Calu3 (cell line): ENCODE measurements around the gene ACSL5. TPM values are rescaled to one million over a fixed set of nuclear protein-coding genes. Genes with fewer than 3 reads are reported as not detected.

Experiments
- BruUV-seq: library from RNA; stranded (reverse); fragments of 400-500 nt; replicated peaks from 2 replicates; lab custom pipeline; 2021; lab: Mats Ljungman, UMichigan
- CTCF ChIA-PET: fragments of 300-600 bp; sonication (Branson Sonifier 250); formaldehyde crosslinking; loops from one replicate; lab custom pipeline; 2022; ENCODE audit warnings: antibody characterized with exemption; lab: Charles Lee
- DNase-seq: peaks from one replicate; pipeline ENCODE4 v3.0.0; 2022
- H3K27ac Mint-ChIP-seq: one replicate; pipeline ENCODE4 v1.8.0; 2022; ENCODE audit warnings: mixed read lengths; ENCODE audit not compliant: unreplicated experiment
- H3K27me3 Mint-ChIP-seq: one replicate; pipeline ENCODE4 v1.8.0; 2022; ENCODE audit warnings: mixed read lengths; ENCODE audit not compliant: unreplicated experiment
- H3K36me3 Mint-ChIP-seq: one replicate; pipeline ENCODE4 v1.8.0; 2022; ENCODE audit warnings: mild to moderate bottlenecking, moderate library complexity, mixed read lengths; ENCODE audit not compliant: insufficient read depth, unreplicated experiment
- H3K4me1 Mint-ChIP-seq: one replicate; pipeline ENCODE4 v1.8.0; 2022; ENCODE audit warnings: mild to moderate bottlenecking, low read depth, mixed read lengths; ENCODE audit not compliant: unreplicated experiment
- H3K4me3 Mint-ChIP-seq: one replicate; pipeline ENCODE4 v1.8.0; 2022; ENCODE audit warnings: mild to moderate bottlenecking, low read depth, moderate library complexity, mixed read lengths; ENCODE audit not compliant: unreplicated experiment
- H3K9me3 Mint-ChIP-seq: one replicate; pipeline ENCODE4 v1.8.0; 2022; ENCODE audit warnings: low read depth, mixed read lengths; ENCODE audit not compliant: unreplicated experiment
- intact Hi-C: fragments of 100-400 bp; cut with micrococcal nuclease; formaldehyde crosslinking; loops from one replicate; pipeline ENCODE4 v1.10.0; 2022; ENCODE audit not compliant: unreplicated experiment
- total RNA-seq: library from RNA; stranded (reverse); gene quantifications from 2 replicates; pipeline ENCODE4 v1.2.3, GENCODE V29; 2022
- TF ChIP-seq, protein P1 (sequence below): fragments of 200-600 bp; IDR thresholded peaks from one replicate; pipeline ENCODE4 v1.8.0; 2022; ENCODE audit warnings: antibody characterized with exemption; ENCODE audit not compliant: unreplicated experiment

ACSL5 gene
- total RNA-seq, 1 experiment from 2014 or later = 35.3 TPM

DNA sequence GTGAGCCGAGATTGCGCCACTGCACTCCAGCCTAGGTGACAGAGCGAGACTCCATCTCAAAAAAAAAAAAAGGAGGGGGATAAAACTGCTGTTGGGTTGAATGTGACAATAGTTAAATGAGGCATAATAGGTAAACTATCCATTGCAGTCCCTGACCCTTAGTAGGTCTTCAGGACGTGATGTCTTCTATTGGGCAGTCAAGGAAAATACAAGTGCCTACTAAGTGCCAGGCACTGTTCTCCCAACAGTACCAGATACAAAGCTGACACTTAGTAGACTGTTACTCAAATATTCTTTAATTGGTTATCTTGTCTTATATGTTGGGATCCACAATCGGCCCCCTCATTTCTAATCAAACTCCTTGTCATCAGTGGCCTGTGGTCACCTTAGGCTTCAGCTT lies 27.1 kb upstream of the ACSL5 start:
- TF ChIP-seq, protein P1, sequence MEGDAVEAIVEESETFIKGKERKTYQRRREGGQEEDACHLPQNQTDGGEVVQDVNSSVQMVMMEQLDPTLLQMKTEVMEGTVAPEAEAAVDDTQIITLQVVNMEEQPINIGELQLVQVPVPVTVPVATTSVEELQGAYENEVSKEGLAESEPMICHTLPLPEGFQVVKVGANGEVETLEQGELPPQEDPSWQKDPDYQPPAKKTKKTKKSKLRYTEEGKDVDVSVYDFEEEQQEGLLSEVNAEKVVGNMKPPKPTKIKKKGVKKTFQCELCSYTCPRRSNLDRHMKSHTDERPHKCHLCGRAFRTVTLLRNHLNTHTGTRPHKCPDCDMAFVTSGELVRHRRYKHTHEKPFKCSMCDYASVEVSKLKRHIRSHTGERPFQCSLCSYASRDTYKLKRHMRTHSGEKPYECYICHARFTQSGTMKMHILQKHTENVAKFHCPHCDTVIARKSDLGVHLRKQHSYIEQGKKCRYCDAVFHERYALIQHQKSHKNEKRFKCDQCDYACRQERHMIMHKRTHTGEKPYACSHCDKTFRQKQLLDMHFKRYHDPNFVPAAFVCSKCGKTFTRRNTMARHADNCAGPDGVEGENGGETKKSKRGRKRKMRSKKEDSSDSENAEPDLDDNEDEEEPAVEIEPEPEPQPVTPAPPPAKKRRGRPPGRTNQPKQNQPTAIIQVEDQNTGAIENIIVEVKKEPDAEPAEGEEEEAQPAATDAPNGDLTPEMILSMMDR = no peak
- Mint-ChIP-seq H3K27me3 (no peaks in the 10 kb centered on the region), H3K9me3 (no peaks in the 10 kb centered on the region), H3K4me3 (no peak overlapping the region), H3K27ac (no peak overlapping the region), H3K36me3 (no peaks in the 10 kb centered on the region), H3K4me1 (no peaks in the 10 kb centered on the region)
- no TSS peak for BruUV-seq
- no peak for DNase-seq
- CTCF ChIA-PET = no interaction called here
- intact Hi-C loops = no loop called here

DNA sequence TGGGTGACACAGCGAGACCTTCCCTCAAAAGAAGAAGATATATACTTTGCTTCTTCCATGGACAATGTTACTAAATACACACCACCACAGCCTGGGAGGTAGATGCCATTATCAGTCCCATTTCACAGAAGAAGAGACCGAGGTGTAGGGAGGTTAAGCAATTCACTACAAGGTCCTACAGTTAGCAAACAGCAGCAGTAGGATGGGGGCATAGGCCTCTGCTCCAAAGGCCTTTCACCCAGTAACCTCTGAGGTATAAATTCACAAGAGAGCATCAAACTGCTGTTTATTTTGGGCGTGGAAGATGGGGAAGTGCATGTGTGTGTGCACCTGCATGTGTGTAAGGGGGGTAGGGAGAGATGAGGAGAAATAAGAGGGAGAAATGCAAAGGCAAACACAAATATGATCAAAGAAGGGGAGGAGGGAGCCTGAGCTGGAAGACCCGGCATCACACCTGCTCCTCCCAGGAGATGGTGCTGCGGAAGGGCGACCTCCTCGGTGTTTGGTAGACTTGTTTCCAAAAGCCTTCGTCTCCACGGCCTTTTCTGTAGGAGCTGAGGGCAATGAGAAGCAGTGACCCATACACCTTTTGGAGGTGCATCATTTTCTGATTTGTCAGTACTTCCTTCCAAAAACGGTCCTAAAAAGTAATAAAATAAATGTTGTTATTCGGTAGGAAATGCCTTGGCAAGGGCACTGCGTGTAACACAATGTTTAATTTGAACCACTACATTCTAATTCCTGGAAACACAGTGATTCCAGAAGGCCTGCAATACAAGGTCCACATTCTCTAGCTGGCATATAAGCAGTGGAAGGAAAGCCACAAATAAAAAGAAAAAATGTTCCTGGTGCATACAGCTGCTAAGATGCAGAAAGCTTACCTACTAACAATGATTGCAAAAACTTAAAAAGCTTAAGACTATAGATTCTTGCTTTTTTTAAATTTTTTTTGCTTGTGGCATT lies 25.9 kb upstream of the ACSL5 start:
- TF ChIP-seq, protein P1 = no peak
- CTCF ChIA-PET = no interaction called here
- intact Hi-C loops = no loop called here
- Mint-ChIP-seq H3K36me3 (no peaks in the 10 kb centered on the region), H3K4me1 (no peaks in the 10 kb centered on the region), H3K9me3 (no peaks in the 10 kb centered on the region), H3K4me3 (no peak overlapping the region), H3K27me3 (no peaks in the 10 kb centered on the region), H3K27ac (no peak overlapping the region)
- no peak for DNase-seq
- BruUV-seq = no TSS peak

DNA sequence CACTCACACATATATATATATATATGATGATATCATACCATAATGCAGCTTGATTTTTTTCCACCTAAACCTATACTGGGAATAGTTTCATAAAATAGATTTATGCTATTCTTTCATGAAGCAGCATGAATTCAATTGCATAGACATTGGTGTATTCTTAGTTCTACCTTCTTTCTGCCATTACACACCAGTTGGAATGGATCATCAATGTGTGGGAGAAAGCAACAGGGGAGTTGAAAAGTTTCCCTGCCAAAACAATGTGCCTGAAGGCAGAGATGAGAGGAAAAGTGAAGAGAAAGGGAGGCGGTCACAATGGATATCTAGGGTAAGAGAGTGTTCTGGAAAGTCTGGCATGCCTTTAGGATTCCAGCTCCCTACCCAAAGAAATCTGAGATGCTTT lies 25.2 kb upstream of the ACSL5 start:
- Mint-ChIP-seq H3K4me3 (no peak overlapping the region), H3K36me3 (no peaks in the 10 kb centered on the region), H3K4me1 (no peaks in the 10 kb centered on the region), H3K9me3 (no peaks in the 10 kb centered on the region), H3K27me3 (no peaks in the 10 kb centered on the region), H3K27ac (no peak overlapping the region)
- no TSS peak for BruUV-seq
- no peak for DNase-seq
- intact Hi-C loops = no loop called here
- TF ChIP-seq, protein P1 = no peak
- CTCF ChIA-PET = no interaction called here

DNA sequence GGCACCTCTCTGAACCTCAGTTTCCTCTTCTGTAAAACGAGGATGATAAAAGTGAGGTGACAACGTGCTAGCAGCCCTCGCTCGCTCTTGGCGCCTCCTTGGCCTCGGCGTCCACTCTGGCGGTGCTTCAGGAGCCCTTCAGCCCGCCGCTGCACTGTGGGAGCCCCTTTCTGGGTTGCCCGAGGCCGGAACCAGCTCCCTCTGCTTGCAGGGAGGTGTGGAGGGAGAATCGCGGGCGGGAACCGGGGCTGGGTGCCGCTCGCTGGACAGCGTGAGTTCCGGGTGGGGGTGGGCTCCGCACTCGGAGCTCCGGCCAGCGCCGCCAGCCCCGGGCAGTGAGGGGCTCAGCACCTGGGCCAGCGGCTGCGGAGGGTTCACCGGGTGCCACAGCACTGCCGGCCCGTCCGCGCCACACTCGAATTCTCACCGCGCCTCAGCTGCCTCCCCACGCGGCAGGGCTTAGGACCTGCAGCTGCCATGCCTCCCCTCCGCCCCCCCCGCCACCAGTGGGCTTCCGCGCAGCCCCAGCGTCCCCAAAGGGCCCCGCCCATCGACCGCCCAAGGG lies 24.3 kb upstream of the ACSL5 start:
- H3K36me3 Mint-ChIP-seq = no peaks in the 10 kb centered on the region
- CTCF ChIA-PET = interaction anchor here (1.8 kb wide), 1 partner anchor 11 kb away, joined by 5 read pairs; no protein-coding TSS in a partner anchor
- TF ChIP-seq, protein P1 = no peak
- no peak for DNase-seq
- no peak overlapping the region for H3K27ac Mint-ChIP-seq
- H3K4me3 Mint-ChIP-seq = no peak overlapping the region
- no TSS peak for BruUV-seq
- no peaks in the 10 kb centered on the region for H3K4me1 Mint-ChIP-seq
- intact Hi-C loops = no loop called here
- no peaks in the 10 kb centered on the region for H3K9me3 Mint-ChIP-seq
- H3K27me3 Mint-ChIP-seq = no peaks in the 10 kb centered on the region
